Measurements from ENCODE around the gene CLCN7. TPM values are rescaled to one million over a fixed set of nuclear protein-coding genes. Genes with fewer than 3 reads are reported as not detected.

Gene CLCN7
- total RNA-seq, 1 experiment from 2014 or later = 127 TPM

GRCh38 chr16:1401061-1401757, 73.6 kb downstream of the CLCN7 start:
- Histone ChIP-seq H3K27me3 (replicated peaks; ENCODE audit: control insufficient read depth, insufficient read depth, low read length) (no peaks in the 10 kb centered on the region), H3K9me3 (no peaks in the 10 kb centered on the region), H3K4me1 (no peaks in the 10 kb centered on the region), H3K36me3 (ENCODE audit: control insufficient read depth, insufficient read depth, low read length) (no peaks in the 10 kb centered on the region; the same call in 1 of the 2 replicates), H3K4me3 (ENCODE audit: low read depth, low read length) (no peak overlapping the region)
- CTCF ChIA-PET = no interaction called here
- no peaks in the 10 kb centered on the region for H3K4me1 Mint-ChIP-seq (ENCODE audit: low read depth, unreplicated experiment)
- H3K4me3 Mint-ChIP-seq (ENCODE audit: unreplicated experiment) = no peak overlapping the region
- intact Hi-C loops (cut with micrococcal nuclease; ENCODE audit: unreplicated experiment) = no loop called here
- no TSS peak for BruUV-seq (replicated peaks)
- H3K27me3 Mint-ChIP-seq (ENCODE audit: insufficient read depth, unreplicated experiment) = no peaks in the 10 kb centered on the region
- no peaks in the 10 kb centered on the region for H3K9me3 Mint-ChIP-seq (ENCODE audit: unreplicated experiment)
- no peak overlapping the region for H3K27ac Mint-ChIP-seq (ENCODE audit: unreplicated experiment)
- DNase-seq = no peak
- peaks cover 13% of the 10 kb centered on the region for H3K36me3 Mint-ChIP-seq (ENCODE audit: insufficient read depth, unreplicated experiment)
- TF ChIP-seq CTCF (IDR thresholded peaks at IDR 0.05; ENCODE audit: insufficient read depth in 1 of 2, low read depth in 1 of 2, low read length in 1 of 2, severe bottlenecking in 1 of 2, unreplicated experiment in 1 of 2) = no peak
- POLR2A ChIA-PET = no interaction called here

GRCh38 chr16:1398826-1399581, 75.8 kb downstream of the CLCN7 start:
- no peaks in the 10 kb centered on the region for H3K9me3 Mint-ChIP-seq (ENCODE audit: unreplicated experiment)
- no peaks in the 10 kb centered on the region for H3K27me3 Mint-ChIP-seq (ENCODE audit: insufficient read depth, unreplicated experiment)
- no peaks in the 10 kb centered on the region for H3K9me3 ChIP-seq
- no peaks in the 10 kb centered on the region for H3K36me3 ChIP-seq (ENCODE audit: control insufficient read depth, insufficient read depth, low read length)
- ChIA-PET POLR2A (no interaction called here), CTCF (no interaction called here)
- BruUV-seq (replicated peaks) = no TSS peak
- no peak for DNase-seq
- intact Hi-C loops (cut with micrococcal nuclease; ENCODE audit: unreplicated experiment) = no loop called here
- H3K36me3 Mint-ChIP-seq (ENCODE audit: insufficient read depth, unreplicated experiment) = peaks cover 13% of the 10 kb centered on the region
- no peak overlapping the region for H3K27ac Mint-ChIP-seq (ENCODE audit: unreplicated experiment)
- no peak overlapping the region for H3K4me3 ChIP-seq (ENCODE audit: low read depth, low read length)
- H3K4me3 Mint-ChIP-seq (ENCODE audit: unreplicated experiment) = no peak overlapping the region
- H3K4me1 Mint-ChIP-seq (ENCODE audit: low read depth, unreplicated experiment) = no peaks in the 10 kb centered on the region
- no peaks in the 10 kb centered on the region for H3K4me1 ChIP-seq
- H3K27me3 ChIP-seq (replicated peaks; ENCODE audit: control insufficient read depth, insufficient read depth, low read length) = no peaks in the 10 kb centered on the region
- TF ChIP-seq CTCF (IDR thresholded peaks at IDR 0.05; ENCODE audit: insufficient read depth in 1 of 2, low read depth in 1 of 2, low read length in 1 of 2, severe bottlenecking in 1 of 2, unreplicated experiment in 1 of 2) = no peak

GRCh38 chr16:1398351-1398750, 76.5 kb downstream of the CLCN7 start:
- Mint-ChIP-seq H3K4me1 (ENCODE audit: low read depth, unreplicated experiment) (no peaks in the 10 kb centered on the region), H3K27me3 (ENCODE audit: insufficient read depth, unreplicated experiment) (no peaks in the 10 kb centered on the region), H3K9me3 (ENCODE audit: unreplicated experiment) (no peaks in the 10 kb centered on the region), H3K27ac (ENCODE audit: unreplicated experiment) (no peak overlapping the region), H3K4me3 (ENCODE audit: unreplicated experiment) (no peak overlapping the region), H3K36me3 (ENCODE audit: insufficient read depth, unreplicated experiment) (peaks cover 13% of the 10 kb centered on the region)
- H3K4me3 ChIP-seq (ENCODE audit: low read depth, low read length) = no peak overlapping the region
- BruUV-seq (replicated peaks) = no TSS peak
- DNase-seq = no peak
- no peaks in the 10 kb centered on the region for H3K27me3 ChIP-seq (replicated peaks; ENCODE audit: control insufficient read depth, insufficient read depth, low read length)
- H3K36me3 ChIP-seq (ENCODE audit: control insufficient read depth, insufficient read depth, low read length) = no peaks in the 10 kb centered on the region
- H3K9me3 ChIP-seq = no peaks in the 10 kb centered on the region
- intact Hi-C loops (cut with micrococcal nuclease; ENCODE audit: unreplicated experiment) = no loop called here
- H3K4me1 ChIP-seq = no peaks in the 10 kb centered on the region
- TF ChIP-seq CTCF (IDR thresholded peaks at IDR 0.05; ENCODE audit: insufficient read depth in 1 of 2, low read depth in 1 of 2, low read length in 1 of 2, severe bottlenecking in 1 of 2, unreplicated experiment in 1 of 2) = no peak
- POLR2A ChIA-PET = no interaction called here
- CTCF ChIA-PET = no interaction called here
